Measurements from ENCODE around the gene HSPB9.
"Not testable (repeated sequence)": the region's sequence is repeated elsewhere in the genome, so short reads cannot be mapped to it uniquely, and the experiment has no call there.

The HSPB9 gene

GRCh38 chr17:42143138-42143537 is 20.5 kb downstream of the HSPB9 start:
- not testable (repeated sequence) for DNase-seq (ENCODE audit: low read depth, low spot score)

- no peak for DNase-seq (ENCODE audit: low read depth, low spot score)
Measured at GRCh38 chr17:42146911-42147607, 24.5 kb downstream of the HSPB9 start.

- peak; percentile 37 for DNase-seq (ENCODE audit: low read depth, low spot score)
Measured at GRCh38 chr17:42153919-42154742, 31.5 kb downstream of the HSPB9 start.

DNA sequence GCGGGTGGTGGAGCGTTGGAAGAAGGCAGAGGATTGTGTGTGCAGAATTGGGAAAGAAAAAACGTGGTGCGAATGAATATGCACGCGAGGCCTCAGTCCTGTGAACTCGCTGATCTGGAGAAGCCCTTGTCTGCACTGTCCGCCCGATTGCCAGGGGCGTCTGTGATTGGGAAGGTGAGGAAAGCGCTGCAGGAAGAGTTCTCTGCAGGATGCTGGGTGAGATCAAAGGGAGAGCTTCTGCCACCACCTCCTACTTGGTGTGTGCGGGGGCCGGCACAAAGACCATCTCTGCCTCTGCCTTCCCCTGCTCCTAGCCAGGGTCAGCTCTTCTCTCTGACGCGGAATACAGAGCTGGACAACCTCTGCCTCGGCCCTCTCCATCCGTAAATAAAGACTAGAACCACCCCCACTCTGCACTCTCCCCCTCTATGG is 33.0 kb downstream of the HSPB9 start:
- DNase-seq (ENCODE audit: low read depth, low spot score) = no peak

- no peak for DNase-seq (ENCODE audit: low read depth, low spot score)
Measured at GRCh38 chr17:42159796-42160530, 37.4 kb downstream of the HSPB9 start.

DNA sequence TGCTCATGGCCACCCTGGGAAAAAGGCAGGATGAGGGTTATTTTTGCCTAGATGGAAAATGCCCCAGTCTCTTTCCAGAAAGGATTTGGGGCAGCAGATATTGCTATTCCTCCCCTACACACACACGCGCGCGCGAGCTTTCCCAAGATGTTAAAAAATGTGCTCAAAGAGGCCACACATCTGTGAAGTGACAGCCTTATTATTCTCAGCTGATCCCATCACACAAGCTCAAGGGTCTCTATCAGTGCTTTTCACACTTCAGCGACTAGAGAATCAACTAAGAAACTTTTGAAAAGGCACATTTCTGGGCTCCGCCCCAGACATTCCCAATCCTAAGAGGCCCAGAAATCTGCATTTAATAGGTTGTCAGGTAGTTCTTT is 37.9 kb downstream of the HSPB9 start:
- no peak for DNase-seq (ENCODE audit: low read depth, low spot score)

- DNase-seq (ENCODE audit: low read depth, low spot score) = no peak
Measured at GRCh38 chr17:42163113-42163512, 40.5 kb downstream of the HSPB9 start.

GRCh38 chr17:42163696-42164407 is 41.2 kb downstream of the HSPB9 start:
- DNase-seq (ENCODE audit: low read depth, low spot score) = no peak

DNA sequence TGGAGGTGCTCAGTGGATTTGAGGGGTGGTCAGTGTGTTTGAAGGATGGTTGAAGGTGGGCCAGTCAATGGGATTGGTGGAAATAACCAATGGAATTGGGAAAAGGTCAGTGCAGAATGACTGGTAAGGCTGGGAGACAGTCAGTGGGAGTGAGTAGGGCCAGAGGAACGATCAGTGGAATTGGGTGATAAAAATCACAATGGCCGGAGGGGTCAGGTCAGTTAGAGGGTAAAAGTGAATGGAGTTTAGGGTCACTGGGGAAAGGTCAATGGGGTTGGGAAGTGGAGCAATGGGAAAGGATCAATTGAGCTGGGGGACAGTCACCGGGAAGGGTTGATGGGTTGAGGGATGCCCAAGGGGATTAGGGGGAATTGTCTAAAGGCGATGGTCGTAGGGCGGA is 43.1 kb downstream of the HSPB9 start:
- no peak for DNase-seq (ENCODE audit: low read depth, low spot score)

GRCh38 chr17:42166196-42166763 is 43.7 kb downstream of the HSPB9 start:
- DNase-seq (ENCODE audit: low read depth, low spot score) = no peak

GRCh38 chr17:42167807-42168206 is 45.2 kb downstream of the HSPB9 start:
- no peak for DNase-seq (ENCODE audit: low read depth, low spot score)

- no peak for DNase-seq (ENCODE audit: low read depth, low spot score)
Measured at GRCh38 chr17:42169351-42169750, 46.7 kb downstream of the HSPB9 start.

DNA sequence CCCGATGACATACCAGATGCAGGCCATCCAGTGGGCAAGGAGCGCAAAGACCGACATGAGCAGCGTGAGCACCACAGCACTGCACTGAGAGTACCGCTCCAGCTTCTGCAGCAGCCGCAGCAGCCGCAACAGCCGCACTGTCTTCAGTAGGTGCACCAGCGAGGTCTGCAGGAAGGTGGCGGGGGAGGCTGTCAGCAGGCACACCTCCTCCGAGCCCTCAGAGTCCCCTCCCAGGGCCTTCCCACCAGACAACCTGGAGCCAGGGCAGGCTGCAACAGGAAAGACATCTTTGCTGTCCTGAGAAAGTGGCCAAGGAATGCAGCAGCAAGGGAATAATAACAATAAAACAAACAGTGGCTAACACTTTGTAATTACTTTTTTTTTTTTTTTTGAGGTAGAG is 49.2 kb downstream of the HSPB9 start:
- DNase-seq (ENCODE audit: low read depth, low spot score) = no peak

All from astrocyte of the hippocampus (primary cell).